Common myeloid progenitor, CD34-positive (primary cell): Measurements from ENCODE around the gene MTHFD2L.

ENCODE experiments used
- CTCF ChIA-PET: fragments of 350-600 bp; sonication (Branson Sonifier 250); formaldehyde crosslinking; loops from one replicate; lab custom pipeline; 2021; ENCODE audit warnings: antibody characterized with exemption; lab: Charles Lee
- POLR2A ChIA-PET: fragments of 350-600 bp; sonication (Branson Sonifier 250); formaldehyde crosslinking; loops from one replicate; lab custom pipeline; 2021; ENCODE audit warnings: antibody characterized with exemption; lab: Charles Lee
- DNase-seq, 3 donors: peaks; one replicate each; pipeline versions ENCODE4 v3.0.0 to v3.0.0-alpha.2; 2013
- H3K27ac ChIP-seq, 2 experiments: 1 replicate in 1 of 2; 2 replicates in 1 of 2; pipeline ENCODE4 v1.7.0; 2013; ENCODE audit warnings: inconsistent platforms in 2 of 2, low read length in 2 of 2, mild to moderate bottlenecking in 2 of 2, low read depth in 1 of 2, moderate library complexity in 1 of 2; ENCODE audit not compliant: severe bottlenecking in 2 of 2, insufficient read depth in 1 of 2, poor library complexity in 1 of 2
- H3K27me3 ChIP-seq, 5 experiments: replicated peaks in 2 of 5; 1 replicate in 3 of 5; 2 replicates in 2 of 5; pipeline versions ENCODE4 v1.6.1 to v1.7.0; 2013; ENCODE audit warnings: low read length in 4 of 5, mild to moderate bottlenecking in 2 of 5, moderate library complexity in 2 of 5, inconsistent platforms in 1 of 5; ENCODE audit not compliant: insufficient read depth in 5 of 5, control insufficient read depth in 4 of 5
- H3K36me3 ChIP-seq, 4 experiments: 1 replicate in 2 of 4; 2 replicates in 2 of 4; pipeline versions ENCODE4 v1.6.1 to v1.7.0; 2013; ENCODE audit warnings: low read length in 3 of 4, control low read depth in 1 of 4, mild to moderate bottlenecking in 1 of 4; ENCODE audit not compliant: control insufficient read depth in 4 of 4, insufficient read depth in 4 of 4
- H3K4me1 ChIP-seq, 4 experiments: 1 replicate in 3 of 4; 2 replicates in 1 of 4; pipeline versions ENCODE4 v1.6.1 to v1.7.1; 2013; ENCODE audit warnings: low read length in 3 of 4, mild to moderate bottlenecking in 3 of 4, control low read depth in 1 of 4, inconsistent platforms in 1 of 4, moderate library complexity in 1 of 4; ENCODE audit not compliant: control insufficient read depth in 4 of 4, insufficient read depth in 4 of 4; ENCODE audit errors: control extremely low read depth in 1 of 4
- H3K4me3 ChIP-seq, 7 experiments: 1 replicate in 4 of 7; 2 replicates in 3 of 7; pipeline versions ENCODE4 v1.5.1 to v1.7.0; 2013; ENCODE audit warnings: mild to moderate bottlenecking in 7 of 7, low read length in 6 of 7, moderate library complexity in 6 of 7, inconsistent platforms in 2 of 7, low read depth in 2 of 7, control low read depth in 1 of 7; ENCODE audit not compliant: insufficient read depth in 4 of 7, control insufficient read depth in 1 of 7; ENCODE audit errors: extremely low read depth in 1 of 7
- H3K9me3 ChIP-seq, 5 experiments: 1 replicate in 4 of 5; 2 replicates in 1 of 5; pipeline versions ENCODE4 v1.6.1 to v1.7.1; 2013; ENCODE audit warnings: low read length in 4 of 5, mild to moderate bottlenecking in 2 of 5, inconsistent platforms in 1 of 5, low read depth in 1 of 5, moderate library complexity in 1 of 5; ENCODE audit not compliant: control insufficient read depth in 4 of 5, insufficient read depth in 2 of 5; ENCODE audit errors: control extremely low read depth in 1 of 5
- WGBS: methylation state at CpG from one replicate; pipeline ENCODE4 v1.1.5; 2013; ENCODE audit not compliant: insufficient coverage; 5-methylcytosine and 5-hydroxymethylcytosine counted together

Gene MTHFD2L

GRCh38 chr4:74287164-74287563 lies 129.2 kb downstream of the MTHFD2L start:
- 93% methylated on average over 1 of the region's 1 CpG for WGBS
- Histone ChIP-seq H3K4me3 (no peak overlapping the region), H3K4me1 (no peaks in the 10 kb centered on the region), H3K36me3 (peaks cover 0 to 33% (median 15%) of the 10 kb centered on the region in 4 experiments), H3K9me3 (no peaks in the 10 kb centered on the region), H3K27me3 (no peaks in the 10 kb centered on the region), H3K27ac (no peak overlapping the region)
- CTCF ChIA-PET = interaction anchor here (1.7 kb wide), 1 partner anchor 11 kb away, joined by 4 read pairs; no protein-coding TSS in a partner anchor
- POLR2A ChIA-PET = no interaction called here
- DNase-seq = no peak

GRCh38 chr4:74287791-74288190 lies 129.9 kb downstream of the MTHFD2L start:
- no peak for DNase-seq
- Histone ChIP-seq H3K4me1 (no peaks in the 10 kb centered on the region), H3K36me3 (peaks cover 0 to 35% (median 16%) of the 10 kb centered on the region in 4 experiments), H3K9me3 (no peaks in the 10 kb centered on the region), H3K27me3 (no peaks in the 10 kb centered on the region), H3K27ac (no peak overlapping the region), H3K4me3 (no peak overlapping the region)
- CTCF ChIA-PET = interaction anchor here (1.1 to 1.7 kb wide), 3 partner anchors 10 to 21 kb away, joined by 3 to 4 read pairs (median 3); no protein-coding TSS in a partner anchor
- POLR2A ChIA-PET = no interaction called here

- POLR2A ChIA-PET = no interaction called here
- H3K27ac ChIP-seq = no peak overlapping the region
- CTCF ChIA-PET = interaction anchor here (0.5 kb wide), 1 partner anchor 38 kb away, joined by 3 read pairs; no protein-coding TSS in a partner anchor
- H3K9me3 ChIP-seq = no peaks in the 10 kb centered on the region
- H3K4me3 ChIP-seq = no peak overlapping the region
- no peaks in the 10 kb centered on the region for H3K4me1 ChIP-seq
- no peak for DNase-seq
- H3K36me3 ChIP-seq = peaks cover 0 to 43% (median 18%) of the 10 kb centered on the region in 4 experiments
- no peaks in the 10 kb centered on the region for H3K27me3 ChIP-seq
- no CpG with 5 or more reads among the region's 1 CpG for WGBS
Measured at GRCh38 chr4:74291471-74291870, 133.6 kb downstream of the MTHFD2L start.

- Histone ChIP-seq H3K36me3 (peaks cover 0 to 43% (median 15%) of the 10 kb centered on the region in 4 experiments), H3K27ac (no peak overlapping the region), H3K27me3 (no peaks in the 10 kb centered on the region), H3K4me1 (no peaks in the 10 kb centered on the region), H3K4me3 (no peak overlapping the region), H3K9me3 (no peaks in the 10 kb centered on the region)
- no peak for DNase-seq
- ChIA-PET CTCF (interaction anchor here (0.5 to 0.6 kb wide), 2 partner anchors 9 to 37 kb away, joined by 3 read pairs; no protein-coding TSS in a partner anchor), POLR2A (no interaction called here)
Measured at GRCh38 chr4:74292111-74292870, 134.4 kb downstream of the MTHFD2L start.

- CTCF ChIA-PET = interaction anchor here (1.4 kb wide), 1 partner anchor 60 kb away, joined by 3 read pairs; no protein-coding TSS in a partner anchor
- POLR2A ChIA-PET = interaction anchor here (0.6 kb wide), 1 partner anchor 59 kb away, joined by 4 read pairs; no protein-coding TSS in a partner anchor
- 100% methylated on average over 1 of the region's 2 CpGs for WGBS
Measured at GRCh38 chr4:74293558-74293957, 135.6 kb downstream of the MTHFD2L start.

GRCh38 chr4:74294681-74295080 lies 136.8 kb downstream of the MTHFD2L start:
- WGBS = no CpG with 5 or more reads among the region's 1 CpG
- no peak for DNase-seq
- Histone ChIP-seq H3K9me3 (no peaks in the 10 kb centered on the region), H3K4me1 (no peaks in the 10 kb centered on the region), H3K36me3 (peaks cover 0 to 35% (median 10%) of the 10 kb centered on the region in 4 experiments), H3K27ac (peak overlapping the region in 1 of 2 experiments; percentile 17), H3K27me3 (no peaks in the 10 kb centered on the region), H3K4me3 (no peak overlapping the region)
- ChIA-PET POLR2A (no interaction called here), CTCF (interaction anchor here (1.4 kb wide), 1 partner anchor 61 kb away, joined by 3 read pairs; no protein-coding TSS in a partner anchor)

More at GRCh38 chr4:74293558-74293957, 135.6 kb downstream of the MTHFD2L start:
- no peak for DNase-seq
- Histone ChIP-seq H3K4me3 (no peak overlapping the region), H3K27me3 (no peaks in the 10 kb centered on the region), H3K27ac (no peak overlapping the region), H3K36me3 (peaks cover 0 to 38% (median 12%) of the 10 kb centered on the region in 4 experiments), H3K4me1 (no peaks in the 10 kb centered on the region), H3K9me3 (no peaks in the 10 kb centered on the region)

GRCh38 chr4:74297539-74297938 lies 139.6 kb downstream of the MTHFD2L start:
- H3K36me3 ChIP-seq = peaks cover 0 to 26% (median 6%) of the 10 kb centered on the region in 4 experiments
- no peaks in the 10 kb centered on the region for H3K4me1 ChIP-seq
- no peak overlapping the region for H3K4me3 ChIP-seq
- H3K27me3 ChIP-seq = no peaks in the 10 kb centered on the region
- ChIA-PET CTCF (interaction anchor here (1.1 kb wide), 1 partner anchor 9 kb away, joined by 4 read pairs; no protein-coding TSS in a partner anchor), POLR2A (no interaction called here)
- no CpG with 5 or more reads among the region's 1 CpG for WGBS
- DNase-seq = no peak
- no peaks in the 10 kb centered on the region for H3K9me3 ChIP-seq
- H3K27ac ChIP-seq = no peak overlapping the region
